ENCODE measurements around the gene ELANE.

DNA sequence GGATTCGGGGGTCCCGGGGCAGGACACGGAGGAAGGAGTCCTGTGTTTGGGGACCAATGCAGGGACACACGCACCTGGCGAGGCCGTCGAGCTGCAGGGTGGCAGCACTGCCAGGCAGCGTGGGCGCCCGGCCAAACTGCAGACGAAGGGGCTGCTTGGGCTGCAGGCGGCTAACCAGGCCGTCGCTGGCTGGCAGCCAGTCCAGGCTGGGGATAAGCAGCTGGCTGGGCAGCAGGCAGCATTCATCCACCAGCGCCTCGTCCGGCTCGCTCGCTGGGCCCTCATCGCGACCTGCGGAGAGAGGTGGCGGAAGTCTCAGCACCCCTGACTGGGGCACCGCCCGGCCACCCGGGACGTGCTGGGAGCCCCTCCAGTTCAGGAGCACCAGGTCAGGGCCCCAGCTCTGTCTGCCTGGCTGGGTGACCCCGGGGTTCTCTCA lies 18.9 kb downstream of the ELANE start:
- TF ChIP-seq, protein P1, sequence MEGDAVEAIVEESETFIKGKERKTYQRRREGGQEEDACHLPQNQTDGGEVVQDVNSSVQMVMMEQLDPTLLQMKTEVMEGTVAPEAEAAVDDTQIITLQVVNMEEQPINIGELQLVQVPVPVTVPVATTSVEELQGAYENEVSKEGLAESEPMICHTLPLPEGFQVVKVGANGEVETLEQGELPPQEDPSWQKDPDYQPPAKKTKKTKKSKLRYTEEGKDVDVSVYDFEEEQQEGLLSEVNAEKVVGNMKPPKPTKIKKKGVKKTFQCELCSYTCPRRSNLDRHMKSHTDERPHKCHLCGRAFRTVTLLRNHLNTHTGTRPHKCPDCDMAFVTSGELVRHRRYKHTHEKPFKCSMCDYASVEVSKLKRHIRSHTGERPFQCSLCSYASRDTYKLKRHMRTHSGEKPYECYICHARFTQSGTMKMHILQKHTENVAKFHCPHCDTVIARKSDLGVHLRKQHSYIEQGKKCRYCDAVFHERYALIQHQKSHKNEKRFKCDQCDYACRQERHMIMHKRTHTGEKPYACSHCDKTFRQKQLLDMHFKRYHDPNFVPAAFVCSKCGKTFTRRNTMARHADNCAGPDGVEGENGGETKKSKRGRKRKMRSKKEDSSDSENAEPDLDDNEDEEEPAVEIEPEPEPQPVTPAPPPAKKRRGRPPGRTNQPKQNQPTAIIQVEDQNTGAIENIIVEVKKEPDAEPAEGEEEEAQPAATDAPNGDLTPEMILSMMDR (IDR thresholded peaks at IDR 0.05): no peak
- TF ChIP-seq POLR2A (IDR thresholded peaks at IDR 0.05): no peak

All from esophagus squamous epithelium (tissue), 4 donors.